Small intestine (tissue), 16 donors: ENCODE measurements around the gene CCNL1. TPM values are rescaled to one million over a fixed set of nuclear protein-coding genes. Genes with fewer than 3 reads are reported as not detected.
A peak's percentile ranks its signal among the peaks of the same experiment; 100 is the strongest.
"Not testable (repeated sequence)": the region's sequence is repeated elsewhere in the genome, so short reads cannot be mapped to it uniquely, and the experiment has no call there.

ENCODE experiments used
- DNase-seq, 2 donors: peaks; one replicate each; pipeline versions ENCODE4 v3.0.0 to v3.0.0-alpha.2; 2013
- FAIRE-seq: peaks from 2 replicates; lab custom pipeline; 2012; peaks lifted over from hg19 to GRCh38; lab: Jason Lieb, UNC
- H3K27ac ChIP-seq, 3 donors: one replicate each; pipeline ENCODE4 v1.5.1; 2013; ENCODE audit warnings: low read length in 2 of 3, mild to moderate bottlenecking in 2 of 3, control low read depth in 1 of 3, inconsistent platforms in 1 of 3, low read depth in 1 of 3, moderate library complexity in 1 of 3
- H3K27me3 ChIP-seq, 3 donors: one replicate each; pipeline ENCODE4 v1.6.1; 2013; ENCODE audit warnings: low read length in 3 of 3, inconsistent platforms in 1 of 3; ENCODE audit not compliant: control insufficient read depth in 3 of 3, insufficient read depth in 3 of 3
- H3K36me3 ChIP-seq, 3 donors: one replicate each; pipeline ENCODE4 v1.6.1; 2013; ENCODE audit warnings: low read length in 3 of 3, inconsistent platforms in 1 of 3, low read depth in 1 of 3, mild to moderate bottlenecking in 1 of 3, moderate library complexity in 1 of 3; ENCODE audit not compliant: control insufficient read depth in 3 of 3, insufficient read depth in 2 of 3
- H3K4me1 ChIP-seq, 3 donors: one replicate each; pipeline ENCODE4 v1.6.1; 2013; ENCODE audit warnings: low read length in 2 of 3, inconsistent platforms in 1 of 3, low read depth in 1 of 3, mild to moderate bottlenecking in 1 of 3, moderate library complexity in 1 of 3; ENCODE audit not compliant: control insufficient read depth in 3 of 3, insufficient read depth in 2 of 3
- H3K4me3 ChIP-seq, 3 donors: one replicate each; pipeline ENCODE4 v1.5.1; 2013; ENCODE audit warnings: low read length in 3 of 3, control low read depth in 1 of 3, inconsistent platforms in 1 of 3, low read depth in 1 of 3, mild to moderate bottlenecking in 1 of 3, moderate library complexity in 1 of 3
- H3K9me3 ChIP-seq, 2 donors: one replicate each; pipeline ENCODE4 v1.6.1; 2013; ENCODE audit warnings: low read depth in 1 of 2, low read length in 1 of 2; ENCODE audit not compliant: control insufficient read depth in 2 of 2, insufficient read depth in 1 of 2
- WGBS, 3 donors: extraction: QIAGEN DNeasy Blood & Tissue Kit; methylation state at CpG; one replicate each; pipeline ENCODE4 v1.1.7; 2013; 5-methylcytosine and 5-hydroxymethylcytosine counted together
- long read RNA-seq, 10 donors: transcript quantifications; one replicate each; lab custom pipeline, GENCODE V29; 2026
- polyA plus RNA-seq, 4 donors: library from polyadenylated mRNA; stranded (reverse) in 3 of 4; unstranded in 1 of 4; fragments of 200-250 nt in 3 of 4; fragments of 120-200 nt in 1 of 4; gene quantifications; one replicate each; pipeline versions ENCODE4 v1.2.1 to v1.2.3, GENCODE V29; 2013
- donor health status: healthy with polysubstance abuse.
- donor health status: control.
- donor health status: control.
- donor health status: Bipolar disorder and iron deficiency.
- donor health status: healthy.

Gene CCNL1
- polyA plus RNA-seq = 100 to 1,000 TPM in 2 of 4 donors, 10 to 100 TPM in 2; 46.6 to 214 (median 118) TPM
- long read RNA-seq, donor 1 = 0 reads
- long read RNA-seq, donor 2, full-length matches to known transcripts = 7 of 18 reads
- long read RNA-seq, donor 2, partial matches to known transcripts = 11 of 18 reads
- long read RNA-seq, donor 2, other reads (novel, unspliced or antisense) = 0 of 18 reads
- long read RNA-seq, donor 3, full-length matches to known transcripts = 16 of 16 reads
- long read RNA-seq, donor 3, partial matches to known transcripts = 0 of 16 reads
- long read RNA-seq, donor 3, other reads (novel, unspliced or antisense) = 0 of 16 reads
- long read RNA-seq, donor 4, partial matches to known transcripts = 0 of 1 reads
- long read RNA-seq, donor 4, other reads (novel, unspliced or antisense) = 0 of 1 reads
- long read RNA-seq, donor 5, partial matches to known transcripts = 0 of 5 reads
- long read RNA-seq, donor 5, other reads (novel, unspliced or antisense) = 0 of 5 reads
- long read RNA-seq, donor 6, full-length matches to known transcripts = 35 of 45 reads
- long read RNA-seq, donor 6, partial matches to known transcripts = 10 of 45 reads
- long read RNA-seq, donor 6, other reads (novel, unspliced or antisense) = 0 of 45 reads
- long read RNA-seq, donor 7 = 0 reads
- long read RNA-seq, donor 8, partial matches to known transcripts = 0 of 1 reads
- long read RNA-seq, donor 8, other reads (novel, unspliced or antisense) = 0 of 1 reads
- long read RNA-seq, donor 9, full-length matches to known transcripts = 7 of 7 reads
- long read RNA-seq, donor 9, partial matches to known transcripts = 0 of 7 reads
- long read RNA-seq, donor 9, other reads (novel, unspliced or antisense) = 0 of 7 reads
- long read RNA-seq, donor 10, full-length matches to known transcripts = 33 of 33 reads
- long read RNA-seq, donor 10, partial matches to known transcripts = 0 of 33 reads
- long read RNA-seq, donor 10, other reads (novel, unspliced or antisense) = 0 of 33 reads

- no peaks in the 10 kb centered on the region for H3K9me3 ChIP-seq
- H3K27me3 ChIP-seq = no peaks in the 10 kb centered on the region
- H3K36me3 ChIP-seq = peaks cover 6 to 16% (median 8%) of the 10 kb centered on the region in 3 donors
- peak within 1 kb of the TSS; percentile 96 to 100 (median 98) for H3K4me3 ChIP-seq
- peaks cover 0 to 14% (median 5%) of the 10 kb centered on the region in 3 donors for H3K4me1 ChIP-seq
- H3K27ac ChIP-seq = peak within 1 kb of the TSS; percentile 99 to 100 (median 100)
- DNase-seq (peak; percentile 95 to 99), FAIRE-seq (no peak)
- WGBS, 3 donors = 0 to 1% (median 0%) methylated on average over 88 of the region's 88 CpGs
Observed at GRCh38 chr3:157159762-157160657, at the start of gene CCNL1. Gene CCNL1, minus strand, starts transcription at chr3:157160147. Its CDS starts 53 bp downstream, at chr3:157160094.

GRCh38 chr3:157204880-157205279 is 44.9 kb upstream of the CCNL1 start:
- no peak for DNase-seq
- H3K36me3 ChIP-seq = no peaks in the 10 kb centered on the region
- H3K4me3 ChIP-seq = no peak overlapping the region
- 92 to 100% (median 93%) methylated on average over 1 of the region's 1 CpG for WGBS, 3 donors
- H3K4me1 ChIP-seq = no peaks in the 10 kb centered on the region
- no peaks in the 10 kb centered on the region for H3K27me3 ChIP-seq
- no peak for FAIRE-seq
- no peaks in the 10 kb centered on the region for H3K9me3 ChIP-seq
- H3K27ac ChIP-seq = no peak overlapping the region

GRCh38 chr3:157204431-157204830 is 44.5 kb upstream of the CCNL1 start:
- FAIRE-seq = peak; percentile 62
- Histone ChIP-seq H3K27me3 (no peaks in the 10 kb centered on the region), H3K27ac (no peak overlapping the region), H3K9me3 (no peaks in the 10 kb centered on the region), H3K4me3 (no peak overlapping the region), H3K36me3 (no peaks in the 10 kb centered on the region), H3K4me1 (no peaks in the 10 kb centered on the region)
- 29 to 47% (median 31%) methylated on average over 1 of the region's 1 CpG for WGBS, 3 donors
- peak in 1 of 2 donors; percentile 6 for DNase-seq

- H3K27me3 ChIP-seq = no peaks in the 10 kb centered on the region
- DNase-seq (peak; percentile 40 to 52), FAIRE-seq (no peak)
- H3K27ac ChIP-seq = no peak overlapping the region
- H3K4me1 ChIP-seq = no peaks in the 10 kb centered on the region
- 39 to 50% (median 43%) methylated on average over 6 of the region's 6 CpGs for WGBS, 3 donors
- H3K9me3 ChIP-seq = peaks cover 0 to 3% of the 10 kb centered on the region in 2 donors
- H3K4me3 ChIP-seq = no peak overlapping the region
- no peaks in the 10 kb centered on the region for H3K36me3 ChIP-seq
Observed at GRCh38 chr3:157201648-157202278, 41.8 kb upstream of the CCNL1 start.

GRCh38 chr3:157199841-157200240 is 39.9 kb upstream of the CCNL1 start:
- no peaks in the 10 kb centered on the region for H3K4me1 ChIP-seq
- H3K27me3 ChIP-seq = no peaks in the 10 kb centered on the region
- 60 to 75% (median 67%) methylated on average over 3 of the region's 3 CpGs for WGBS, 3 donors
- no peak overlapping the region for H3K27ac ChIP-seq
- H3K4me3 ChIP-seq = no peak overlapping the region
- FAIRE-seq (no peak), DNase-seq (no peak)
- no peaks in the 10 kb centered on the region for H3K36me3 ChIP-seq
- peaks cover 0 to 3% of the 10 kb centered on the region in 2 donors for H3K9me3 ChIP-seq

GRCh38 chr3:157195965-157196364 is 36.0 kb upstream of the CCNL1 start:
- Histone ChIP-seq H3K4me1 (no peaks in the 10 kb centered on the region), H3K27me3 (no peaks in the 10 kb centered on the region), H3K36me3 (no peaks in the 10 kb centered on the region), H3K27ac (no peak overlapping the region), H3K4me3 (no peak overlapping the region), H3K9me3 (peaks cover 0 to 3% of the 10 kb centered on the region in 2 donors)
- DNase-seq = no peak
- no peak for FAIRE-seq

GRCh38 chr3:157191149-157191548 is 31.2 kb upstream of the CCNL1 start:
- H3K27ac ChIP-seq, FAIRE-seq, H3K36me3 ChIP-seq, DNase-seq, H3K27me3 ChIP-seq, H3K4me3 ChIP-seq, H3K4me1 ChIP-seq: not testable (repeated sequence)
- 94 to 99% (median 95%) methylated on average over 5 of the region's 5 CpGs for WGBS, 3 donors
- H3K9me3 ChIP-seq = peaks cover 0 to 24% of the 10 kb centered on the region in 2 donors
